ENCODE data around the gene ZFP91. TPM values are rescaled to one million over a fixed set of nuclear protein-coding genes. Genes with fewer than 3 reads are reported as not detected.

The ZFP91 gene
- total and polyA plus RNA-seq, 12 donors, result 11.4 to 69.7 (median 59.6) TPM

DNA sequence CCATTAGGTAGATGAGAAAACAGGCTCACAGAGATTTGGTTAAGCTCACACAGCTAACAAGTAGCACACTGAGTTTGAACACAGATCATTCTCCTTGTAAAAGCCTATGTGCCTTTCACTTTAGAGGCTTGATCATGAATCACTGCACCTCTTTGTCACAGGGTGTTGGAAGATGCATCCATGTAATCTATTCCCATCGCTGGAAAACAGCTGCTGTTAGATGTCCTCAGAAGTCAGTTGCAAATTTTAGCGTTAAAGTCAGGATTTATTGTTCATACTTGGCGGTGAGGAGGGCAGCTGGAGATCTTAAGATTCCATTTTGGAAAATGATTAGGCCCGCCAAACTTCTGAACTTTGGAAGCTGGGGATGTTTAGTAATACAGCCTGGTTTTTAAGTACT, 46.2 kb downstream of the ZFP91 start:
- Histone ChIP-seq H3K4me3 (no peak overlapping the region), H3K27ac (no peak overlapping the region), H3K9me3 (no peaks in the 10 kb centered on the region), H3K27me3 (no peaks in the 10 kb centered on the region), H3K4me1 (peaks cover 0 to 34% (median 17%) of the 10 kb centered on the region in 9 donors), H3K36me3 (peaks cover 0 to 59% (median 24%) of the 10 kb centered on the region in 9 donors)
- intact Hi-C loops (cut with DNase I), result loop anchor here in 5 of 10 donors (5.0 to 10.0 kb wide), 2 partner anchors 48 to 50 kb away; partner anchors contain the start of genes LPXN (in 5 of the 5) and ZFP91 (in 5 of the 5)
- no peak for TF ChIP-seq CTCF (IDR thresholded peaks at IDR 0.05)
- DNase-seq (no peak), ATAC-seq (no peak)
- WGBS, 2 donors, result 95 to 97% methylated on average over 4 of the region's 4 CpGs

GRCh38 chr11:58625826-58626460, 47.1 kb downstream of the ZFP91 start:
- H3K27ac ChIP-seq, result no peak overlapping the region
- WGBS, 2 donors, result 93 to 97% methylated on average over 4 of the region's 4 CpGs
- DNase-seq (no peak), ATAC-seq (peak in 1 of 8 donors; percentile 8)
- TF ChIP-seq CTCF (IDR thresholded peaks at IDR 0.05), result no peak
- intact Hi-C loops (cut with DNase I), result loop anchor here in 5 of 10 donors (5.0 to 10.0 kb wide), 2 partner anchors 49 to 51 kb away; partner anchors contain the start of genes LPXN (in 5 of the 5) and ZFP91 (in 5 of the 5)
- H3K36me3 ChIP-seq, result peaks cover 0 to 51% (median 22%) of the 10 kb centered on the region in 9 donors
- H3K27me3 ChIP-seq, result no peaks in the 10 kb centered on the region
- H3K9me3 ChIP-seq, result no peaks in the 10 kb centered on the region
- peaks cover 0 to 34% (median 17%) of the 10 kb centered on the region in 9 donors for H3K4me1 ChIP-seq
- H3K4me3 ChIP-seq, result no peak overlapping the region

- Histone ChIP-seq H3K27me3 (no peaks in the 10 kb centered on the region), H3K4me1 (peaks cover 0 to 33% (median 17%) of the 10 kb centered on the region in 9 donors), H3K4me3 (no peak overlapping the region), H3K36me3 (peaks cover 0 to 40% (median 22%) of the 10 kb centered on the region in 9 donors), H3K9me3 (no peaks in the 10 kb centered on the region), H3K27ac (peak overlapping the region in 6 of 10 donors; percentile 0 to 76 (median 42))
- intact Hi-C loops (cut with DNase I), result loop anchor here in 5 of 10 donors (5.0 to 10.0 kb wide), 2 partner anchors 50 to 52 kb away; partner anchors contain the start of genes LPXN (in 5 of the 5) and ZFP91 (in 5 of the 5)
- DNase-seq (no peak), ATAC-seq (no peak)
- TF ChIP-seq CTCF (IDR thresholded peaks at IDR 0.05), result no peak
- WGBS, 2 donors, result 79 to 80% methylated on average over 4 of the region's 4 CpGs
Observed at GRCh38 chr11:58626934-58627483, 48.1 kb downstream of the ZFP91 start.

GRCh38 chr11:58628446-58628845, 49.6 kb downstream of the ZFP91 start:
- Histone ChIP-seq H3K9me3 (no peaks in the 10 kb centered on the region), H3K36me3 (peaks cover 0 to 26% (median 15%) of the 10 kb centered on the region in 9 donors), H3K4me3 (no peak overlapping the region), H3K4me1 (peaks cover 0 to 26% (median 11%) of the 10 kb centered on the region in 9 donors), H3K27ac (peak overlapping the region in 3 of 10 donors; percentile 40 to 76 (median 57)), H3K27me3 (no peaks in the 10 kb centered on the region)
- TF ChIP-seq CTCF (IDR thresholded peaks at IDR 0.05), result no peak
- ATAC-seq (peak in 7 of 8 donors; percentile 49 to 90 (median 76)), DNase-seq (peak; percentile 33 to 37)
- intact Hi-C loops (cut with DNase I), result loop anchor here in 5 of 10 donors (5.0 to 10.0 kb wide), 2 partner anchors 51 to 54 kb away; partner anchors contain the start of genes LPXN (in 5 of the 5) and ZFP91 (in 5 of the 5)
- WGBS, 2 donors, result 68 to 70% methylated on average over 3 of the region's 3 CpGs
